ENCODE results near the gene ATRNL1. TPM values are rescaled to one million over a fixed set of nuclear protein-coding genes. Genes with fewer than 3 reads are reported as not detected.

ATRNL1 gene
- total RNA-seq, 1 experiment from 2014 or later = 28.7 TPM

GRCh38 chr10:115539142-115539762, 446.1 kb downstream of the ATRNL1 start (continued):
- no peak for TF ChIP-seq PRDM15 (CRISPR knock-in tag; IDR thresholded peaks at IDR 0.05)
- no peak for TF ChIP-seq AR (CRISPR knock-in tag; IDR thresholded peaks at IDR 0.05)
- no peak for TF ChIP-seq ZMAT4 (CRISPR knock-in tag; IDR thresholded peaks at IDR 0.05)

- DNase-seq (ENCODE audit: low spot score) (no peak), ATAC-seq (no peak)
- Mint-ChIP-seq H3K4me1 (peaks cover 11% of the 10 kb centered on the region), H3K27ac (no peak overlapping the region), H3K36me3 (no peaks in the 10 kb centered on the region), H3K4me3 (no peak overlapping the region), H3K27me3 (ENCODE audit: low read depth) (no peaks in the 10 kb centered on the region), H3K9me3 (no peaks in the 10 kb centered on the region)
- ChIA-PET POLR2A (no interaction called here), CTCF (no interaction called here)
- no peak for TF ChIP-seq ATF1 (CRISPR knock-in tag; IDR thresholded peaks at IDR 0.05)
- TF ChIP-seq NFYB (CRISPR knock-in tag; conservative IDR thresholded peaks at IDR 0.05; ENCODE audit: low read depth) = no peak
- no peak for TF ChIP-seq SMAD4 (CRISPR knock-in tag; IDR thresholded peaks at IDR 0.05)
- TF ChIP-seq ZBTB21 (CRISPR knock-in tag; IDR thresholded peaks at IDR 0.05; ENCODE audit: borderline replicate concordance) = no peak
- no peak for TF ChIP-seq ZNF263 (CRISPR knock-in tag; IDR thresholded peaks at IDR 0.05; ENCODE audit: low read depth)
- no peak for TF ChIP-seq AFF4 (CRISPR knock-in tag; IDR thresholded peaks at IDR 0.05; ENCODE audit: borderline replicate concordance)
- no peak for TF ChIP-seq ATF6 (CRISPR knock-in tag; IDR thresholded peaks at IDR 0.05)
- no peak for TF ChIP-seq ZNF281 (CRISPR knock-in tag; IDR thresholded peaks at IDR 0.05)
- no peak for TF ChIP-seq SMAD3 (CRISPR knock-in tag; IDR thresholded peaks at IDR 0.05; ENCODE audit: borderline replicate concordance)
- no peak for TF ChIP-seq GTF2I (CRISPR knock-in tag; conservative IDR thresholded peaks at IDR 0.05)
These were observed 462.8 kb downstream of the ATRNL1 start for GRCh38 chr10:115555887-115556402.
